ENCODE data around the gene FHL2.

Gene FHL2

GRCh38 chr2:105403241-105403782 lies 4.5 kb upstream of the FHL2 start:
- Histone ChIP-seq H3K27ac (no peak overlapping the region), H3K4me1 (no peaks in the 10 kb centered on the region), H3K27me3 (peaks cover 0 to 8% (median 0%) of the 10 kb centered on the region in 11 experiments; a peak in 5 of 22 replicates), H3K9me3 (replicated peaks in 1 of 11) (peaks cover 0 to 12% (median 9%) of the 10 kb centered on the region in 11 experiments; a peak in 14 of 22 replicates), H4K20me1 (no peaks in the 10 kb centered on the region), H3K4me2 (no peak overlapping the region), H3K4me3 (no peak overlapping the region), H3K9ac (no peak overlapping the region), H3K36me3 (no peaks in the 10 kb centered on the region)
- no peak for TF ChIP-seq Cebpa-rat (IDR thresholded peaks at IDR 0.05)

- Histone ChIP-seq H3K4me2 (no peak overlapping the region), H4K20me1 (no peaks in the 10 kb centered on the region), H3K9me3 (replicated peaks in 1 of 11) (peaks cover 0 to 13% (median 9%) of the 10 kb centered on the region in 11 experiments; a peak in 14 of 22 replicates), H3K4me1 (no peaks in the 10 kb centered on the region), H3K27me3 (peaks cover 0 to 8% (median 0%) of the 10 kb centered on the region in 11 experiments; a peak in 5 of 22 replicates), H3K27ac (no peak overlapping the region), H3K4me3 (no peak overlapping the region), H3K9ac (no peak overlapping the region), H3K36me3 (no peaks in the 10 kb centered on the region)
- TF ChIP-seq Cebpa-rat (IDR thresholded peaks at IDR 0.05) = no peak
Observed at GRCh38 chr2:105402809-105403208, 4.0 kb upstream of the FHL2 start.

GRCh38 chr2:105401867-105402266 lies 3.0 kb upstream of the FHL2 start:
- Histone ChIP-seq H4K20me1 (no peaks in the 10 kb centered on the region), H3K36me3 (no peaks in the 10 kb centered on the region), H3K4me2 (no peak overlapping the region), H3K4me3 (no peak overlapping the region), H3K9me3 (replicated peaks in 1 of 11) (peaks cover 0 to 13% (median 9%) of the 10 kb centered on the region in 11 experiments; a peak in 14 of 22 replicates), H3K4me1 (no peaks in the 10 kb centered on the region), H3K27me3 (peaks cover 0 to 8% (median 0%) of the 10 kb centered on the region in 11 experiments; a peak in 5 of 22 replicates), H3K9ac (no peak overlapping the region), H3K27ac (no peak overlapping the region)
- TF ChIP-seq Cebpa-rat (IDR thresholded peaks at IDR 0.05) = no peak

- peaks cover 0 to 8% (median 0%) of the 10 kb centered on the region in 11 experiments; a peak in 5 of 22 replicates for H3K27me3 ChIP-seq
- no peak overlapping the region for H3K4me3 ChIP-seq
- H3K9ac ChIP-seq = no peak overlapping the region
- H3K9me3 ChIP-seq (replicated peaks in 1 of 11) = peaks cover 0 to 13% (median 9%) of the 10 kb centered on the region in 11 experiments; a peak in 14 of 22 replicates
- H4K20me1 ChIP-seq = no peaks in the 10 kb centered on the region
- TF ChIP-seq Cebpa-rat (IDR thresholded peaks at IDR 0.05) = no peak
- no peaks in the 10 kb centered on the region for H3K4me1 ChIP-seq
- no peak overlapping the region for H3K27ac ChIP-seq
- no peak overlapping the region for H3K4me2 ChIP-seq
- no peaks in the 10 kb centered on the region for H3K36me3 ChIP-seq
Observed at GRCh38 chr2:105400138-105400540, 1.3 kb upstream of the FHL2 start.

- Histone ChIP-seq H3K27me3 (peaks cover 0 to 8% (median 0%) of the 10 kb centered on the region in 11 experiments; a peak in 5 of 22 replicates), H3K9me3 (replicated peaks in 1 of 11) (peaks cover 0 to 13% (median 9%) of the 10 kb centered on the region in 11 experiments; a peak in 14 of 22 replicates), H3K27ac (no peak overlapping the region), H3K36me3 (no peaks in the 10 kb centered on the region), H3K4me1 (no peaks in the 10 kb centered on the region), H4K20me1 (no peaks in the 10 kb centered on the region), H3K9ac (no peak overlapping the region), H3K4me2 (no peak overlapping the region), H3K4me3 (no peak overlapping the region)
- no peak for TF ChIP-seq Cebpa-rat (IDR thresholded peaks at IDR 0.05)
Observed at GRCh38 chr2:105399207-105399861, 483 bp upstream of the FHL2 start.

- Histone ChIP-seq H3K9ac (no peak overlapping the region), H3K27me3 (peaks cover 0 to 8% (median 0%) of the 10 kb centered on the region in 11 experiments; a peak in 5 of 22 replicates), H3K27ac (no peak overlapping the region), H3K4me3 (no peak overlapping the region), H4K20me1 (no peaks in the 10 kb centered on the region), H3K4me1 (no peaks in the 10 kb centered on the region), H3K4me2 (no peak overlapping the region), H3K9me3 (replicated peaks in 1 of 11) (peaks cover 0 to 13% (median 9%) of the 10 kb centered on the region in 11 experiments; a peak in 14 of 22 replicates), H3K36me3 (no peaks in the 10 kb centered on the region)
- no peak for TF ChIP-seq Cebpa-rat (IDR thresholded peaks at IDR 0.05)
Observed at GRCh38 chr2:105397953-105398335, 907 bp downstream of the FHL2 start.

- Histone ChIP-seq H3K9me3 (replicated peaks in 1 of 11) (peaks cover 0 to 13% (median 9%) of the 10 kb centered on the region in 11 experiments; a peak in 14 of 22 replicates), H3K4me2 (no peak overlapping the region), H3K27me3 (peaks cover 0 to 8% (median 0%) of the 10 kb centered on the region in 11 experiments; a peak in 5 of 22 replicates), H3K4me1 (no peaks in the 10 kb centered on the region), H3K36me3 (no peaks in the 10 kb centered on the region), H3K9ac (no peak overlapping the region), H3K27ac (no peak overlapping the region), H3K4me3 (no peak overlapping the region), H4K20me1 (no peaks in the 10 kb centered on the region)
- TF ChIP-seq Cebpa-rat (IDR thresholded peaks at IDR 0.05) = no peak
Observed at GRCh38 chr2:105397025-105397722, 1.7 kb downstream of the FHL2 start.

GRCh38 chr2:105396254-105397024 lies 2.4 kb downstream of the FHL2 start:
- Histone ChIP-seq H3K4me3 (no peak overlapping the region), H3K9me3 (replicated peaks in 1 of 11) (peaks cover 0 to 13% (median 9%) of the 10 kb centered on the region in 11 experiments; a peak in 14 of 22 replicates), H3K36me3 (no peaks in the 10 kb centered on the region), H3K9ac (no peak overlapping the region), H3K27ac (no peak overlapping the region), H3K4me2 (no peak overlapping the region), H3K27me3 (peaks cover 0 to 8% (median 0%) of the 10 kb centered on the region in 11 experiments; a peak in 5 of 22 replicates), H3K4me1 (no peaks in the 10 kb centered on the region), H4K20me1 (no peaks in the 10 kb centered on the region)
- TF ChIP-seq Cebpa-rat (IDR thresholded peaks at IDR 0.05) = no peak
